GM19395 (cell line): ENCODE measurements around the gene SERINC5.

Experiments used
- ATAC-seq: cut with Tn5 transposase; IDR thresholded peaks from one replicate; pipeline ENCODE4 v1.9.1; 2021; ENCODE audit warnings: mild to moderate bottlenecking, moderate library complexity; ENCODE audit not compliant: unreplicated experiment

SERINC5 gene

DNA sequence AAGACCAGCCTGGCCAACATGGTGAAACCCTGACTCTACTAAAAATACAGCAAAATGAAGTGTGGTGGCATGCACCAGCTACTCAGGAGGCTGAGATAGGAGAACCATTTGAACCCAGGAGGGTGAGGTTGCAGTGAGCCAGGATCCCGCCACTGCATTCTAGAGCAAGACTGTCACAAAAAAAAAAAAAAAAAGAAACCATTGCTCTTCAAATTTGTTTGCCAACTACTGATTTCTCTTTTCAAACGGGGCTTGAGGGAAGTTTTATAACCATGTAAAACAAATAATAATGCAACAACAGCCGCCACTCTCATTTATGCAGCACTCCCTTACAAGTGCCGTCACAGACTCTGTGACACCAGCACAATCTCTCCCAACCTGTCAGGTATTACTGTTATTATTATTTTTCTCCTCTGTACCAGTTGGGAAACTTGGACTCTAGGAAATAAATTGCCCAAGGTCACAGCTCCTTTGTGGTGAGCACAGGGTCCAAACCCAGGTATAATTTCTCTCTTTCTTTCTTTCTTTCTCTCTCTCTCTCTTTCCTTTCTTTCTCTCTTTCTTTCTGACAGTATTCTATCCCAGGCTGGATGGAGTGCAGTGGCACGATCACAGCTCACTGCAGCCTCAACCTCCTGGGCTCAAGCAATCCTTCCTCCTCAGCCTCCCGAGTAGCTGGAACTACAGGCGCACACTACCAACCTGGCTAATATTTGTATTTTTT, 25.4 kb downstream of the SERINC5 start:
- ATAC-seq: no peak

- ATAC-seq: no peak
Observed at GRCh38 chr5:80229902-80230255, 26.0 kb downstream of the SERINC5 start.

DNA sequence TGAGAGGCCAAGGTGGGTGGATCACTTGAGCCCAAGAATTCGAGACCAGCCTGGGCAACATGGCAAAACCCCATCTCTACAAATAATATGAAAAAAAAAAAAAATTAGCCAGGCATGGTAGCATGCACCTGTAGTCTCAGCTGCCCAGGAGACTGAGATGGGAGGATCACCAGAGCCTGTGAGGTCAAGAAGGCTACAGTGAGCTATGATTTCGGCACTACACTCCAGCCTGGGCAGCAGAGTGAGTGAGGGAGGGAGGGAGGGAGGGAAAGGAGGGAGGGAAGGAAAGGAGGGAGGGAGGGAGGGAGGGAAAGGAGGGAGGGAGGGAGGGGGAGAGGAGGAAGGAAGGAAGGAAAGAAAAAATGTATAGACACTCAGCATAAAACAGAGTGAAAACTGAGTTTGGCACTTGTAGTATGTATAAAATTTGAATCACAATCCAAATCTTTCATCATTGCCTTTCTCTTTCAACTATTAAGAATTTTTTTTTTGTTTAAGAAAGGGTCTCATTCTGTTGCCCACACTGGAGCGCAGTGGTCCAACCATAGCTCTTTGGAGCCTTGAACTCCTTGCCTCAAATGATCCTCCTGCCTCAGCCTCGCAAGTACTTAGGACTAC, 27.8 kb downstream of the SERINC5 start:
- no peak for ATAC-seq

GRCh38 chr5:80225934-80226326, 29.9 kb downstream of the SERINC5 start:
- no peak for ATAC-seq

GRCh38 chr5:80225189-80225933, 30.5 kb downstream of the SERINC5 start:
- ATAC-seq: no peak

GRCh38 chr5:80223561-80223960, 32.3 kb downstream of the SERINC5 start:
- ATAC-seq: no peak

DNA sequence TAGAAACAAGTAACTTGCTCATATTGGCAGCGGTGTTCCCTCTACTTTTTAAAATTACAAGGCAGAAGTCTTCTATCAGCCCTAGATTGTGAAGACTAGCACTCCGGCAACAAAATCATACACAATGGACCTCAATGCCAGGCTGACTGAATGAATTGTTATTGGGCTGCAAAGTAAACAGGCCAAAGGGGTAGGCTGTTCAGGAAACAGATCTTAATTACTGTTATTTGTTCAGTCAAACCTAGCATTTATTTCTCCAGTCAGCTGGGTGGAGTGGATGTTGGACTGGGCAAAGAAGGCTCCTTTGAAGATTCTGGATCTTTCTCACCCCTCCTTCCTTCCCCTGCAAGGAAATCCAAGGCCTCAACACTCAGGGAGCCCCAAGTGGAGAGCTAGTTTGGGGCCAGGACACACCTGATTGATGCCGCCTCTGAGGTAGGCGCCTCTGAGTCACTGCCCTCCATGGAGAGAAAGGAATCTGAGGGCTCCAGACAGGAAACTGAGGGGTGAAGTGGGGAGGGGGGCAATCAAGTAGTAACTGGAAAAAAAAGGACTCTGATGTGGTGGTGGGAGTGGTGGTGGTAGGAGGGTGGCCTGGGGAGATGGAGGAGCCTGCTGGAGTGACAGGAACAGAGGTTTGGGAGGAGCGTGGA, 35.5 kb downstream of the SERINC5 start:
- no peak for ATAC-seq

- no peak for ATAC-seq
Observed at GRCh38 chr5:80219391-80219790, 36.5 kb downstream of the SERINC5 start.

- ATAC-seq: no peak
Observed at GRCh38 chr5:80217667-80218066, 38.2 kb downstream of the SERINC5 start.

GRCh38 chr5:80216753-80217596, 38.9 kb downstream of the SERINC5 start:
- ATAC-seq: no peak

- ATAC-seq: no peak
Observed at GRCh38 chr5:80216096-80216495, 39.8 kb downstream of the SERINC5 start.

- no peak for ATAC-seq
Observed at GRCh38 chr5:80215523-80215922, 40.3 kb downstream of the SERINC5 start.

- ATAC-seq: no peak
Observed at GRCh38 chr5:80213466-80213865, 42.4 kb downstream of the SERINC5 start.

DNA sequence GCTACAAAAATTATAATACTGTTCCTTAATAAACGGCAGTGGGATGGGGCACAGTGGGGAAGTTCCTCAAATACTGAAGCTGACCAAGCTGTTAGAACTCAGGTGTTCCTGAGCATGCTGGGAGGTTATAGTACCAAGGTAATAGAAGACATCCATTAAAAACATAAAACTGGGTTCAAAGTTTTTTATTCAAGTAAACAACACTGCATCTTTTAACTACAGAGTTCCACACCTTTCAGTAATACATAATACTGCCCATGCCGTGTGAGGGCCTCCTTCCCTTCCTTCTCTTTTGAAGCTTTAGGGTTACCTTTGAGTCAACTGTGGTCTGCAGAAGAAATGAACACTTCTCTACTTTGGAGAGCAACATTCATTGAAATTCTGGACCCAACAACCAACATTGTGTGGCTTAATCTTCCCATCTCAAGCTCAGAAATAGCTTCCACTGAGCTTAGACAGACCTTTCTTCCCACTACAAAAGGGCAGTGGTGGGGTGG, 43.6 kb downstream of the SERINC5 start:
- no peak for ATAC-seq

GRCh38 chr5:80211327-80211726, 44.5 kb downstream of the SERINC5 start:
- no peak for ATAC-seq

GRCh38 chr5:80210014-80210413, 45.8 kb downstream of the SERINC5 start:
- ATAC-seq: no peak

DNA sequence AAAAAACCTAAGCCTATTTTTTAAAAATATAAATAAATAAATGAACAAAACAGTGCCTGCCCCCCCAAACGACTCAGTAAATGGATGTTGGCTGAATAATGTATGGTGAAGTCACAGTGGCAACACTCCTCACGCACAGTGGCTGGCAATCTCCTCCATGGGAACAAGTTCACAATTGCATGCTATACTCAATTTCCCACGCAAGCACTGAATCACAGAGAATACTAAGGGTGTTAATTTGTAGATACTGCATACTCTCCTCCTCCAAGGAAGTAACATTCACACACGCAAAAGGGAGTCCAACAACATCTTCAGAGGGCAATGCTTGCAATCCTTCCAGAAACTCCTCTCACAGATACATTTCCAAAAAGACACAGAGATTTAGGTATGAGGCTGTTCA, 47.5 kb downstream of the SERINC5 start:
- no peak for ATAC-seq

GRCh38 chr5:80207832-80208231, 48.0 kb downstream of the SERINC5 start:
- ATAC-seq: no peak

DNA sequence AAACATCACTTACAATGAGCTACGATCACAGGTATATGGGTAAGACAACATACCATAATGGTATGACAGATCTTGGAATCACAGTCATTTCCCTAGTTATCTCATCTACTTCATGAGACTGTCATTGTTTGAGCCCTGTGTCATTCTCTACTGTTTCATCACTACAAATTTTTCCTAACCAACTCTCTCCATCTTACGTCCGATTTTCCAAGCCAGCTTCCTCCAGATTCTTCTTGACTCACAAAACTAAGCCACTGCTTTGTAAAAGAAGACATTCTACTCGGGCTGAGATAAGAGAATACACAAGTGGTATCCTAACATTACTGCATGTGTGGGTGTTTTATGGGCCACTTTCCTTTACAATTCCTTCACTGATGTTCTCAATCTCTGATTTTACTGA, 49.6 kb downstream of the SERINC5 start:
- no peak for ATAC-seq

DNA sequence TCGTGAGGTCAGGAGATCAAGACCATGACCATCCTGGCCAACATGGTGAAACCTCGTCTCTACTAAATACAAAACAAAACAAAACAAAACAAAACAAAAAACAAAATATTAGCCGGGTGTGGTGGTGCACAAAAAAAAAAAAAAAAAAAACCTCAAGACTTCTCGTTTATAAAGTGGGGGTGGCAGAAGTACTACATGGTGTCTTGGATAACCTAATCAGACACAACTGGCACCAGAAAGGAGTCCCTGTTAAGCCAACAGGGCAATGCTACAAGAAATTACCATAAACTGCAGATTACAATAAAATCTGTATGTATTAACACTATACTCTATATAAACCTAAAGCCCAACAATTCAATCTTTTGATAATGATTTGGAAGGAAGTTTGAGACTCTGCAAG, 50.0 kb downstream of the SERINC5 start:
- ATAC-seq: no peak
